Endothelial cell of umbilical vein (primary cell): Measurements from ENCODE around the gene GDI2. TPM values are rescaled to one million over a fixed set of nuclear protein-coding genes. Genes with fewer than 3 reads are reported as not detected.

Source experiments
- BruUV-seq: library from RNA; stranded (reverse); fragments of 400-500 nt; replicated peaks from 2 replicates; lab custom pipeline; 2021; lab: Mats Ljungman, UMichigan
- CTCF ChIA-PET: fragments of 300-600, 350-600 bp; sonication (Branson Sonifier 250); formaldehyde crosslinking; loops from one replicate; lab custom pipeline; 2021; ENCODE audit warnings: antibody characterized with exemption, inconsistent platforms; lab: Charles Lee
- POLR2A ChIA-PET: fragments of 300-600, 350-600 bp; sonication (Branson Sonifier 250); formaldehyde crosslinking; loops from one replicate; lab custom pipeline; 2021; ENCODE audit warnings: antibody characterized with exemption, inconsistent platforms; lab: Charles Lee
- DNase-seq: peaks from one replicate; pipeline ENCODE4 v3.0.0-alpha.2; 2011; ENCODE audit warnings: low read depth, low spot score
- FAIRE-seq: peaks from 2 replicates; lab custom pipeline; 2011; peaks lifted over from hg19 to GRCh38; lab: Jason Lieb, UNC
- H2AFZ ChIP-seq: 2 replicates; pipeline ENCODE4 v1.6.0; 2012; ENCODE audit warnings: low read depth, low read length, control low read depth, inconsistent platforms
- H3K27ac ChIP-seq: 2 replicates; pipeline ENCODE4 v1.5.1; 2011; ENCODE audit warnings: low read depth, mild to moderate bottlenecking, control low read depth, low read length, moderate library complexity; ENCODE audit not compliant: insufficient read depth
- H3K27me3 ChIP-seq, 2 experiments: 2 replicates each; pipeline versions ENCODE4 v1.6.0 to v1.6.1; 2011; ENCODE audit warnings: low read length in 2 of 2, mixed read lengths in 1 of 2; ENCODE audit not compliant: control insufficient read depth in 2 of 2, insufficient read depth in 2 of 2
- H3K36me3 ChIP-seq, 2 experiments: 2 replicates in 1 of 2; 3 replicates in 1 of 2; pipeline ENCODE4 v1.5.1; 2011; ENCODE audit warnings: low read length in 2 of 2, mild to moderate bottlenecking in 1 of 2, moderate library complexity in 1 of 2; ENCODE audit not compliant: control insufficient read depth in 2 of 2, insufficient read depth in 2 of 2; ENCODE audit errors: extremely low read depth in 1 of 2
- H3K4me1 ChIP-seq: 3 replicates; pipeline ENCODE4 v1.5.1; 2011; ENCODE audit warnings: mild to moderate bottlenecking, low read length; ENCODE audit not compliant: control insufficient read depth, insufficient read depth; ENCODE audit errors: extremely low read depth
- H3K4me2 ChIP-seq: 2 replicates; pipeline ENCODE4 v1.6.1; 2011; ENCODE audit warnings: low read length, control low read depth, mixed read lengths; ENCODE audit not compliant: insufficient read depth
- H3K4me3 ChIP-seq, 3 experiments: fragments of 200-600 bp in 1 of 3; sonication (generic), shearing (Covaris generic) in 1 of 3; replicated peaks in 1 of 3; 2 replicates each; pipeline ENCODE4 v1.5.1; 2011 to 2016; ENCODE audit warnings: control low read depth in 3 of 3, low read length in 3 of 3, mild to moderate bottlenecking in 2 of 3, inconsistent platforms in 1 of 3, low read depth in 1 of 3, moderate library complexity in 1 of 3; ENCODE audit not compliant: insufficient read depth in 1 of 3
- H3K79me2 ChIP-seq: 2 replicates; pipeline ENCODE4 v1.6.0; 2012; ENCODE audit warnings: low read length, inconsistent platforms; ENCODE audit not compliant: control insufficient read depth, insufficient read depth
- H3K9ac ChIP-seq: replicated peaks from 2 replicates; pipeline ENCODE3; 2011; ENCODE audit warnings: low read length, control low read depth; ENCODE audit not compliant: insufficient read depth; ENCODE audit errors: extremely low read depth
- H3K9me1 ChIP-seq: replicated peaks from 3 replicates; pipeline ENCODE4 v1.6.0; 2011; ENCODE audit warnings: mild to moderate bottlenecking, low read length; ENCODE audit not compliant: control insufficient read depth, insufficient read depth; ENCODE audit errors: extremely low read depth
- H3K9me3 ChIP-seq: replicated peaks from 2 replicates; pipeline ENCODE4 v1.5.1; 2012; ENCODE audit warnings: low read length, inconsistent platforms; ENCODE audit not compliant: control insufficient read depth, insufficient read depth
- H4K20me1 ChIP-seq: replicated peaks from 2 replicates; pipeline ENCODE3; 2011; ENCODE audit warnings: mild to moderate bottlenecking, low read length; ENCODE audit not compliant: control insufficient read depth, insufficient read depth; ENCODE audit errors: extremely low read depth
- EZH2 ChIP-seq: IDR thresholded peaks from 2 replicates; pipeline ENCODE4 v1.6.1; 2012; ENCODE audit warnings: borderline replicate concordance, low read depth, mild to moderate bottlenecking, moderate library complexity, low read length, inconsistent platforms; ENCODE audit not compliant: severe bottlenecking
- FOS ChIP-seq: IDR thresholded peaks from 2 replicates; pipeline ENCODE4 v1.6.1; 2011; ENCODE audit warnings: mild to moderate bottlenecking, low read length, moderate library complexity, borderline replicate concordance; ENCODE audit not compliant: insufficient read depth
- GATA2 ChIP-seq: IDR thresholded peaks from 2 replicates; pipeline ENCODE4 v1.7.0; 2011; ENCODE audit warnings: low read depth, mild to moderate bottlenecking, moderate library complexity, mixed read lengths, low read length; ENCODE audit not compliant: insufficient read length, insufficient read depth
- JUN ChIP-seq: IDR thresholded peaks from 2 replicates; pipeline ENCODE4 v1.6.1; 2011; ENCODE audit warnings: borderline replicate concordance, low read depth; ENCODE audit not compliant: insufficient read length, insufficient read depth
- MAX ChIP-seq: IDR thresholded peaks from 2 replicates; pipeline ENCODE4 v1.6.1; 2011; ENCODE audit not compliant: insufficient read depth, insufficient read length
- MYC ChIP-seq: IDR thresholded peaks from one replicate; pipeline ENCODE4 v1.6.1; 2011; ENCODE audit warnings: mild to moderate bottlenecking, low read depth, low read length
- POLR2A ChIP-seq: IDR thresholded peaks from 2 replicates; pipeline ENCODE4 v1.6.1; 2012; ENCODE audit warnings: low read depth, mild to moderate bottlenecking, control low read depth, low read length
- POLR2AphosphoS5 ChIP-seq: IDR thresholded peaks from 2 replicates; pipeline ENCODE4 v1.6.1; 2012; ENCODE audit warnings: low read depth, mild to moderate bottlenecking, control low read depth, low read length, moderate library complexity; ENCODE audit not compliant: insufficient read depth
- dilution Hi-C: fragments of 300-500 bp; cut with MboI; formaldehyde crosslinking; loops from one replicate; pipeline ENCODE4 v1.15.0; 2019; ENCODE audit warnings: low sequenced_read_pairs; ENCODE audit not compliant: extremely low pct_ligation_motif_present
- intact Hi-C: fragments of 100-400 bp; cut with micrococcal nuclease; formaldehyde crosslinking; loops from one replicate; pipeline ENCODE4 v1.10.0; 2022
- polyA plus RNA-seq, 4 experiments: library from polyadenylated mRNA; depleted of rRNA in 3 of 4; stranded (reverse) in 3 of 4; unstranded in 1 of 4; fragments of >200 nt; gene quantifications; 2 replicates each; pipeline versions ENCODE4 v1.2.1 to v1.2.3, GENCODE V29; 2011 to 2012; ENCODE audit warnings: missing spikeins in 1 of 4
- total RNA-seq: library from RNA; stranded (reverse); gene quantifications from 2 replicates; pipeline ENCODE4 v1.2.3, GENCODE V29; 2021
- TF ChIP-seq, protein P1 (sequence below), 2 donors: IDR thresholded peaks; 1 replicate in 1 of 2; 2 replicates in 1 of 2; pipeline ENCODE4 v1.5.1; 2011; ENCODE audit warnings: low read length in 2 of 2, mild to moderate bottlenecking in 2 of 2, moderate library complexity in 2 of 2, control low read depth in 1 of 2, inconsistent platforms in 1 of 2, low read depth in 1 of 2; ENCODE audit not compliant: insufficient read depth in 1 of 2; ENCODE audit errors: extremely low read depth in 1 of 2

Gene GDI2
- total and polyA plus RNA-seq, 2 donors (not counting 3 experiments of a cell fraction or from before 2014, with no cell fraction given) = 154 to 307 TPM

- H3K27ac ChIP-seq = no peak overlapping the region
- DNase-seq = no peak
- no peaks in the 10 kb centered on the region for H3K27me3 ChIP-seq
- BruUV-seq = no TSS peak
- H3K9me3 ChIP-seq = no peaks in the 10 kb centered on the region
- peaks cover 28% of the 10 kb centered on the region for H3K4me1 ChIP-seq
- H2AFZ ChIP-seq = no peak overlapping the region
- H3K9ac ChIP-seq = no peak overlapping the region
- intact Hi-C loops (no loop called here), dilution Hi-C loops (no loop called here)
- H3K79me2 ChIP-seq = peaks cover 99% of the 10 kb centered on the region
- TF ChIP-seq FOS = no peak
- TF ChIP-seq, protein P1, sequence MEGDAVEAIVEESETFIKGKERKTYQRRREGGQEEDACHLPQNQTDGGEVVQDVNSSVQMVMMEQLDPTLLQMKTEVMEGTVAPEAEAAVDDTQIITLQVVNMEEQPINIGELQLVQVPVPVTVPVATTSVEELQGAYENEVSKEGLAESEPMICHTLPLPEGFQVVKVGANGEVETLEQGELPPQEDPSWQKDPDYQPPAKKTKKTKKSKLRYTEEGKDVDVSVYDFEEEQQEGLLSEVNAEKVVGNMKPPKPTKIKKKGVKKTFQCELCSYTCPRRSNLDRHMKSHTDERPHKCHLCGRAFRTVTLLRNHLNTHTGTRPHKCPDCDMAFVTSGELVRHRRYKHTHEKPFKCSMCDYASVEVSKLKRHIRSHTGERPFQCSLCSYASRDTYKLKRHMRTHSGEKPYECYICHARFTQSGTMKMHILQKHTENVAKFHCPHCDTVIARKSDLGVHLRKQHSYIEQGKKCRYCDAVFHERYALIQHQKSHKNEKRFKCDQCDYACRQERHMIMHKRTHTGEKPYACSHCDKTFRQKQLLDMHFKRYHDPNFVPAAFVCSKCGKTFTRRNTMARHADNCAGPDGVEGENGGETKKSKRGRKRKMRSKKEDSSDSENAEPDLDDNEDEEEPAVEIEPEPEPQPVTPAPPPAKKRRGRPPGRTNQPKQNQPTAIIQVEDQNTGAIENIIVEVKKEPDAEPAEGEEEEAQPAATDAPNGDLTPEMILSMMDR (IDR thresholded peaks at IDR 0.05; ENCODE audit: extremely low read depth in 1 of 2, insufficient read depth in 1 of 2, low read depth in 1 of 2, low read length in 2 of 2) = no peak
- TF ChIP-seq GATA2 = no peak
- TF ChIP-seq MAX = no peak
- TF ChIP-seq POLR2AphosphoS5 = no peak
- TF ChIP-seq EZH2 = no peak
- no peak for TF ChIP-seq MYC
- no peak for TF ChIP-seq POLR2A
- TF ChIP-seq JUN = no peak
- H3K9me1 ChIP-seq = no peaks in the 10 kb centered on the region
- peaks cover 26% of the 10 kb centered on the region for H4K20me1 ChIP-seq
- ChIA-PET CTCF (interaction anchor here (0.6 to 1.5 kb wide), 4 partner anchors 9 to 83 kb away, joined by 3 to 6 read pairs (median 3); partner anchors contain the start of genes ANKRD16 and FBH1), POLR2A (no interaction called here)
- peaks cover 0 to 2% of the 10 kb centered on the region in 2 experiments for H3K36me3 ChIP-seq
- H3K4me2 ChIP-seq = no peak overlapping the region
- FAIRE-seq = no peak
- no peak overlapping the region for H3K4me3 ChIP-seq
Observed at GRCh38 chr10:5806745-5807144, 6.5 kb downstream of the GDI2 start.
